Kidney glomerular epithelial cell (primary cell): ENCODE results near the gene TMEM132E.
A peak's percentile ranks its signal among the peaks of the same experiment; 100 is the strongest.
"Not testable (repeated sequence)": the region's sequence is repeated elsewhere in the genome, so short reads cannot be mapped to it uniquely, and the experiment has no call there.

Experiments used
- DNase-seq: peaks from one replicate; lab custom pipeline; 2025; lab: John Stamatoyannopoulos, UW

TMEM132E gene, protein sequence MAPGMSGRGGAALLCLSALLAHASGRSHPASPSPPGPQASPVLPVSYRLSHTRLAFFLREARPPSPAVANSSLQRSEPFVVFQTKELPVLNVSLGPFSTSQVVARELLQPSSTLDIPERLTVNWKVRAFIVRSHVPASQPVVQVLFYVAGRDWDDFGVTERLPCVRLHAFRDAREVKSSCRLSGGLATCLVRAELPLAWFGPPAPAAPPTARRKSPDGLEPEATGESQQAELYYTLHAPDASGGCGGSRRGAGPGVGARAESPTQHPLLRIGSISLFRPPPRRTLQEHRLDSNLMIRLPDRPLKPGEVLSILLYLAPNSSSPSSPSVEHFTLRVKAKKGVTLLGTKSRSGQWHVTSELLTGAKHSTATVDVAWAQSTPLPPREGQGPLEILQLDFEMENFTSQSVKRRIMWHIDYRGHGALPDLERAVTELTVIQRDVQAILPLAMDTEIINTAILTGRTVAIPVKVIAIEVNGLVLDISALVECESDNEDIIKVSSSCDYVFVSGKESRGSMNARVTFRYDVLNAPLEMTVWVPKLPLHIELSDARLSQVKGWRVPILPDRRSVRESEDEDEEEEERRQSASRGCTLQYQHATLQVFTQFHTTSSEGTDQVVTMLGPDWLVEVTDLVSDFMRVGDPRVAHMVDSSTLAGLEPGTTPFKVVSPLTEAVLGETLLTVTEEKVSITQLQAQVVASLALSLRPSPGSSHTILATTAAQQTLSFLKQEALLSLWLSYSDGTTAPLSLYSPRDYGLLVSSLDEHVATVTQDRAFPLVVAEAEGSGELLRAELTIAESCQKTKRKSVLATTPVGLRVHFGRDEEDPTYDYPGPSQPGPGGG (N-terminal part only)

GRCh38 chr17:34579017-34579946 lies at the start of gene TMEM132E:
Gene TMEM132E, plus strand, starts transcription at chr17:34579582. Its CDS starts 1,495 bp downstream, at chr17:34581077.
- DNase-seq = no peak

DNA sequence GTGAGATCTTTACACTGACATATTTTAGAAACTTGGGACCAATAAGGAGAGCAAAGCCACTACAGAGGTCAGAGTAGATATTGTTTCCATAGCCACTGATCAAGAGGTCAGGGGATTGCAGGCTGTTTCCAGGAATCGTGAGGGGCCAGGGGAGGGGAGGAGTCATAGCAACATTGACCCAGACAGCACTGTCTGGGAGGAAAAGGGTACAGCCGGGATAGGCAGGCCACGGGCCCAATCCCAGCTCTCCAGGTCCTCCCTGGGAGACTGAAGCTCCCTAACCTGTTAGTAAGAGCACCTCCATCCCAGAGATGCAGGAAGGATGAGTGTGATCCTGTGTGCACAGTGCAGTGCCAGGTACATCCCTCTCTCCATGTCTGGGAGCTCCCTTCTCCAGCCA lies 48.5 kb upstream of the TMEM132E start:
- no peak for DNase-seq

DNA sequence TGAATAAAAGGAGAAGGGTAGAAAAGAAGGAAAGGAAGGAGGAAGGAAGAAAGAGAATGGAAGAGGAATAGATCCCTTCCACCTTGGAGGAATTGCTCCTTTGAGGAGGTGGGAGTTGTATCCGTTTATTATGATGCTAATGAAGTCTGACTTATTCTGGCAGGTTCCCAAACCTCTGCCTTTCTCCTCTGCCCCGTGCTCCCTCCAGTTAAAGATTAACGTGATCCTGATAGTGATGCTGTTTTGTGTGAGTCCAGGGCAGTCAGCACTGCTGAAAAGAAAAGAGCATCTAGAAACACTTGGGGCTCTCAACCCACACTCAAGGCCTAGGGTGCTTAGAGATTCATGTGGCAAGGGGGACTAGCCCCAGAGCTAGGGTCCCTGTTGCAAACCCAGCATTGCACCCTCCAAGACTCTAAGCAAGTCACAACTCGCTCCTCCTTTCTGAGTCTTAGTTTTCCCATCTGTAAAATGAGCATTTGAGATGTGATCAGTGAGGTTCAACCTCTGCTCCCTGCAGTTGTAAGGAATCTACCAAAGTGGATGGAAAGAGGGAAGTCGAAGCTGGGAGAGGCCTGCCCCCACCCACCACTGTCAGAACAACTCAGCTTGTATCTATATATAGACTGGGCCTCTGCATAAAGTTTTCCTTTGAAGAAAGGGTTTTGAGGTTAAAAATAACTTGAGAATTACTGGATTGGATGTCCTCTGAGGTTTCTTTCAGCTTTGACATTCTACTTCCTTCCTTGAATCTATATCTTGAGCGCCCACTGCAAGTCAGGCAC lies 46.9 kb upstream of the TMEM132E start:
- DNase-seq = peak; percentile 2

- no peak for DNase-seq
These were observed 45.4 kb upstream of the TMEM132E start for GRCh38 chr17:34533806-34534527.

DNA sequence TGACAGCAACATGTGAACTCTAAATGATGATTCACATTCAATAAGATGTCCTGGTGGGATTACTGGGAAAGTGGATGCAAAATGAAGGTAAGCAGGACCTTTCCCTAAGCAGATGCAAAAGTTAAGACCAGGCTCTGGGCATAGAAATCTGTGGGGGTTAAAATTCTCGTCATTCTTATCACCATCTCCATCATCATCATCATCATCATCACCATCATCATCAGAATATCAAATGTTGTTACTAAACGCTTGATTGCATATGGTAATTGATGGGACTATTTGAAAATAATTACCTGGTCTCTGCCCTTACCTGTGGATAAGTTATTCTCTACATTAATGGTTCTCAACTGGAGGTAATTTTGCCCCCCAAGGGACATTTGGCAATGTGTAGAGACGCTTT lies 41.9 kb upstream of the TMEM132E start:
- no peak for DNase-seq

DNA sequence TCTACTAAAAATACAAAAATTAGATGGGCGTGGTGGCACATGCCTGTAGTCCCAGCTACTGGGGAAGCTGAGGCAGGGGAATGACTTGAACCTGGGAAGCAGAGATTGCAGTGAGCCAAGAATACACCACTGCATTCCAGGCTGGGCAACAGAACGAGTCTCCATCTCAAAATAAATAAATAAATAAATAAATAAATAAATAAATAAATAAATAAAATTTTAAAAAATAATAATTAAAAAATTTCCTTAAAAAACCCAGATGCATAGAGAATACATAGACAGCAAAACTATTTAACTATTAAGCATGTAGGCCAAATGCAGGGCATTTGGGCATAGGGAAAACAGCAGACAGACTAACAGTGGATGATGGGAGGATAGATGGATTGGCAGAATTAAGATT lies 40.8 kb upstream of the TMEM132E start:
- DNase-seq = not testable (repeated sequence)

- no peak for DNase-seq
These were observed 39.5 kb upstream of the TMEM132E start for GRCh38 chr17:34539881-34540280.

- DNase-seq = no peak
These were observed 36.6 kb upstream of the TMEM132E start for GRCh38 chr17:34542700-34543336.

GRCh38 chr17:34547453-34548063 lies 31.8 kb upstream of the TMEM132E start:
- DNase-seq = no peak

DNA sequence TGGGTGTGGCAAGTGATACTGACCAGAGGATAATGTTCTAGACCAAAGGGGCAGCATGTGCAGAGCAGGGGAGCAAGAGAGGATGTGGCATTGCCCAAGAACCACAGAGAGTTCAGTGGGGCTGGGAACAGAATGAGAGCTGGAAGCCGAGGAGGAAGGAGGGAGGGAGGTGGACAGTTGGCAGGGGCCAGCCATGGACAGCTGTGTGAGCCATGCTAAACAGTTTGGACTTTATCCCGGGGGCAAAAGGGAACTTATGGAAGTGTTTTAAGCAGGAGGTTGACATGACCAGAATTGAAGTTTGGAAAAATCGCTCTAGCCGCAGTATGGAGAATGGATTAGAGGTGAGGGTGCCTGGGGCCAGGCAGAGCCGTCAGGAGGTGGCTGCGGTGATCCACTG lies 29.4 kb upstream of the TMEM132E start:
- no peak for DNase-seq

- no peak for DNase-seq
These were observed 25.5 kb upstream of the TMEM132E start for GRCh38 chr17:34553907-34554306.

- no peak for DNase-seq
These were observed 23.0 kb upstream of the TMEM132E start for GRCh38 chr17:34556384-34556783.

DNA sequence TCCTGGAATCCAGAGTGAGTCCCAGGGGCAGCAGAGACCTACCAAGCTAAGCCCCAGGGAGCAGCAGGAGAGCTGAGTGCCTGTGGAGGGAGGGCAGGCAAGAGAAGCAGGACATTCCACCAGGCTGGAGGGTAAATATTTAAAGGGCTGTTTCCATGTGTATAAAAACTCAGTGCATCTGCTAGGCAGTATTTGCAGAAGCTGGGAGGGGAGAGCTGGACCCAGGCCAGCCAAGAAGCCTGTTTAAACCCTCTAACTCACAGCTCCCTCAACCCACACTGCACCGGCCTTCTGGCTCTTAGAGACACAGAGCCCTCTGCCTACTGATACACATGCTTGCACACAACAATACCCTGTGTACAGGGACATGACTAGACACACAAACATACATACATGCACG lies 22.5 kb upstream of the TMEM132E start:
- DNase-seq = no peak

- no peak for DNase-seq
These were observed 18.1 kb upstream of the TMEM132E start for GRCh38 chr17:34561328-34561727.

GRCh38 chr17:34562387-34562786 lies 17.0 kb upstream of the TMEM132E start:
- no peak for DNase-seq

- DNase-seq = no peak
These were observed 13.7 kb upstream of the TMEM132E start for GRCh38 chr17:34565713-34566112.

- no peak for DNase-seq
These were observed 13.2 kb upstream of the TMEM132E start for GRCh38 chr17:34566201-34566600.

DNA sequence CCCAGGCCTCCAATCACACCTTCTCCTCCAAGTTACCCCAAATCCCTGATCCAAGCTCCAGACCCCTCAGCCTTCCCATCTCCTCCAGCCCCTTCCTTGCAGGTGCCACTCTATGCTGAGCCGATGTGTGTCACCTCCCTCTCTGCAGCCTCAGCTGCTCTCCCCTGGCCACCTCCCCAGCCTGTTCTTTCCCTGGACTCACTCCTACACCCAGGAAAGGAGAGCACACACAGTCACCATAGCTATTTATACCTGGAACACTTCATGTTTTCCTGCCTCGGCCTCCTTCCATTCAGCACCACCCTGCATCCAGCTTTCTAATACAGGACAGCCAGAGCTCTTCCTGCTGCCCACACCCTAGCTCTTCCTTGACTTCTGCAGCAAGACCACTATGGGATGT lies 12.5 kb upstream of the TMEM132E start:
- DNase-seq = no peak

- DNase-seq = peak; percentile 28
These were observed 11.5 kb upstream of the TMEM132E start for GRCh38 chr17:34567691-34568465.
